ENCODE data around the gene SHISA8. TPM values are rescaled to one million over a fixed set of nuclear protein-coding genes. Genes with fewer than 3 reads are reported as not detected.

The SHISA8 gene
- polyA plus RNA-seq, 1 experiment: not detected

GRCh38 chr22:41908411-41909309 is 6.2 kb downstream of the SHISA8 start:
- TF ChIP-seq CTCF (IDR thresholded peaks at IDR 0.05; ENCODE audit: low read depth, low read length): no peak
- ChIA-PET POLR2A (no interaction called here), CTCF (interaction anchor here (0.8 to 1.1 kb wide), 2 partner anchors 17 to 211 kb away, joined by 3 to 4 read pairs; no protein-coding TSS in a partner anchor)
- Histone ChIP-seq H3K27ac (ENCODE audit: low read depth, low read length) (no peak overlapping the region), H3K4me3 (ENCODE audit: low read depth, low read length) (no peak overlapping the region), H3K9me3 (ENCODE audit: control insufficient read depth, insufficient read depth, low read length) (no peaks in the 10 kb centered on the region; the same call in 1 of the 2 replicates), H3K27me3 (ENCODE audit: control insufficient read depth, insufficient read depth, low read length) (peaks cover 42% of the 10 kb centered on the region)
- no peak for DNase-seq (ENCODE audit: low read depth, low spot score)

- no peak for DNase-seq (ENCODE audit: low read depth, low spot score)
- CTCF ChIA-PET: interaction anchor here (0.8 to 1.1 kb wide), 2 partner anchors 18 to 210 kb away, joined by 3 to 4 read pairs; no protein-coding TSS in a partner anchor
Measured at GRCh38 chr22:41907436-41908401, 7.2 kb downstream of the SHISA8 start.

GRCh38 chr22:41906822-41907221 is 8.1 kb downstream of the SHISA8 start:
- Histone ChIP-seq H3K9me3 (ENCODE audit: control insufficient read depth, insufficient read depth, low read length) (no peaks in the 10 kb centered on the region; the same call in 1 of the 2 replicates), H3K27ac (ENCODE audit: low read depth, low read length) (no peak overlapping the region), H3K4me3 (ENCODE audit: low read depth, low read length) (no peak overlapping the region), H3K27me3 (ENCODE audit: control insufficient read depth, insufficient read depth, low read length) (peaks cover 24% of the 10 kb centered on the region)
- ChIA-PET CTCF (interaction anchor here (1.2 kb wide), 1 partner anchor 210 kb away, joined by 3 read pairs; no protein-coding TSS in a partner anchor), POLR2A (no interaction called here)
- no peak for TF ChIP-seq CTCF (IDR thresholded peaks at IDR 0.05; ENCODE audit: low read depth, low read length)
- no peak for DNase-seq (ENCODE audit: low read depth, low spot score)

More at GRCh38 chr22:41907436-41908401, 7.2 kb downstream of the SHISA8 start:
- H3K9me3 ChIP-seq (ENCODE audit: control insufficient read depth, insufficient read depth, low read length): no peaks in the 10 kb centered on the region; the same call in 1 of the 2 replicates
- no peak overlapping the region for H3K27ac ChIP-seq (ENCODE audit: low read depth, low read length)
- no peak for TF ChIP-seq CTCF (IDR thresholded peaks at IDR 0.05; ENCODE audit: low read depth, low read length)
- peaks cover 33% of the 10 kb centered on the region for H3K27me3 ChIP-seq (ENCODE audit: control insufficient read depth, insufficient read depth, low read length)
- H3K4me3 ChIP-seq (ENCODE audit: low read depth, low read length): no peak overlapping the region
- POLR2A ChIA-PET: interaction anchor here (0.6 kb wide), 1 partner anchor 211 kb away, joined by 5 read pairs; no protein-coding TSS in a partner anchor

- ChIA-PET POLR2A (no interaction called here), CTCF (interaction anchor here (1.2 kb wide), 1 partner anchor 209 kb away, joined by 3 read pairs; no protein-coding TSS in a partner anchor)
- Histone ChIP-seq H3K27me3 (ENCODE audit: control insufficient read depth, insufficient read depth, low read length) (peaks cover 12% of the 10 kb centered on the region), H3K4me3 (ENCODE audit: low read depth, low read length) (no peak overlapping the region), H3K27ac (ENCODE audit: low read depth, low read length) (no peak overlapping the region), H3K9me3 (ENCODE audit: control insufficient read depth, insufficient read depth, low read length) (no peaks in the 10 kb centered on the region; the same call in 1 of the 2 replicates)
- TF ChIP-seq CTCF (IDR thresholded peaks at IDR 0.05; ENCODE audit: low read depth, low read length): no peak
- no peak for DNase-seq (ENCODE audit: low read depth, low spot score)
Measured at GRCh38 chr22:41905411-41906202, 9.3 kb downstream of the SHISA8 start.
